Activated CD8-positive, alpha-beta memory T cell treated with anti-CD3 and anti-CD28 coated beads, Interleukin-2, amount 50 U/mL, for 4 hours (primary cell): ENCODE results near the gene EEF1AKMT4.

Experiments
- DNase-seq: peaks from one replicate; pipeline ENCODE4 v3.0.0-alpha.2; 2020

Gene EEF1AKMT4

DNA sequence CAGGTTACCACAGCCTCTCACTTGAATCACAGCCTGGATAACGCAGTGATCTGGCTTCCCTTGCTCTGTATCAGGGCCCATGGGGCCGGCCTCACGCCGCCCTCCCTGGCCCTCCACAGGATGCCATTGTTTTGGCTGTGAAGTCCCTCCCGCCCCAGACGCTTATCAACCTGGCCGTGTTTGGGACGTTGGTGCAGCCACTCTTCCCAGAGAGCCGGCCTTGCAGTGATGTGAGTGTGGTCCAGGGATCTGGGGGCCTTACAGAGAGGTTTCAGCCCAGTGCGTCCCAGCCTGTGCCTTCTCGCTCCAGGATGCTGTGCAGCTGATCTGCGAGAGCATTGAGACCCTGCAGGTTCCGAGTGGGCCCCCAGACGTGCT is 13.4 kb upstream of the EEF1AKMT4 start:
- no peak for DNase-seq

DNA sequence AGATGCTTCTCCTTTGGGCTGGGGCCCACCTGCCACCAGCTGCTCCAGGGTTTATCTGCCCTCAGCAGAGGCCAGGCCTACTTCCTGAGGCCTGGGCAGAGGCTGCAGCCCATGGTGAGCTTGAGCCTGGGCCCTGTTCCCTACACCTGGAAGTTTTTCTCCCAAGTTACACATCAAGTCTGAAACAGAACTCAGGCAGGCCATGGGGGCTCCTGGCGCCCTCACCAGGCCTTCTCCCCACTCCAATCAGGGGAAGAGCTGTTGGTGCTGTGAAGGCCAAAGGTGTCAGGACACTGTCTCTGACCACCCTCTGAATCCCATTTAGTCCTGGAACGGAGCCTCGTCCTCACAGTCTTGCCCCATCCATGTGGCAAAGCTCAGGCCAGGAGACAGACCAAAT is 12.8 kb upstream of the EEF1AKMT4 start:
- no peak for DNase-seq

DNA sequence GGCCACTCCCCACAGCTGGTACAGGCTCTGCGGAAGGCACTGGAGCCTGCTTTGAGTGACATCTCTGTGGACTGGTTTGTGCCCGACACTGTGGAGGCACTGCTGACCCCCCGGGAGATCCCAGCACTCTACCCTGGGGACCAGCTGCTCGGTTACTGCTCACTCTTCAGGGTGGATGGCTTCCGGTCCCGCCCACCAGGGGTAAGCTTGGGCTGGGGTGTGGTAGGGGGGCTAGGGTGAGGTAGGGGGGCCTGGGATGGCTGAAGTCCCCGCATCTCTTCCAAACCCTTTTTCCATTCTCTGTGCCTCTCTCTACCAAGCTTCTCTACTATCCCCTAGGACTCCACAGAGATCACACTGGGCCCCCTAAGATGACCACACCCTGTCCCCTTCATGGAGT is 12.3 kb upstream of the EEF1AKMT4 start:
- no peak for DNase-seq

DNA sequence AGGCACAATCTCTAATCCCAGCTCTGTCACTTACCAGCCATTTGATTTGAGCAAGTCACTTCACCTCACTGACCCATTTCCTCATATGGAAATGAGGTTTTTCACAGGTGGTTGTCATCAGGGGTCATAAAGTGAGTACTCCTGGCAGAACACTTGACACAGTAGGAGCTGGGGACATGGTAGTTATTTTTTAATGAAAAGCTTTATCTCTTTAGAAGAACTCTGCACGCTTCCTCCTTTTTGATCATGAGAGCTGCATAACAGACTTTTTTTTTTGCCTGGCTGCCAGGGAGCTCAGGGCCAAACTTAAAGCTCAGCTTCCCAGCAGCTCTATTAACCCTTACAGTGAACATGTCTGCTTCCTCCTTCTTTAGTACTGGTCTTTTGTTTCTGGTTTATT is 11.7 kb upstream of the EEF1AKMT4 start:
- DNase-seq, result no peak

DNA sequence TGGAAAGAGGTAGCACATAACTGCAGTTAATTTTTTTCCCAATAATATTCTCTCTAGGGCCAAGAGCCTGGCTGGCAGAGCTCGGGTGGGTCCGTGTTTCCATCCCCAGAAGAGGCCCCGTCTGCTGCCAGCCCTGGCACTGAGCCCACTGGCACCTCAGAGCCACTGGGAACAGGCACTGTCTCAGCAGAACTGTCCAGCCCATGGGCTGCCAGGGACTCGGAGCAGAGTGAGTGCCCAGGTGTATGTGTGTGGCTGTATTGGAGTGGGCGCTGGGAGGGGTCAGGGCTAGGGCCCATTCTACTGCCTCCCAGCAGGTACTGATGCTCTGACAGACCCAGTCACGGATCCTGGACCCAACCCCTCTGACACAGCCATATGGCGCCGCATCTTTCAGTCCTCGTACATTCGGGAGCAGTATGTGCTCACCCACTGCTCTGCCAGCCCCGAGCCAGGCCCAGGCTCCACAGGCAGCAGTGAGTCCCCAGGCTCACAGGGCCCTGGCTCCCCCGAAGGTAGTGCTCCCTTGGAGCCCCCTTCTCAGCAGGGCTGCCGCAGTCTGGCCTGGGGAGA is 11.1 kb upstream of the EEF1AKMT4 start:
- no peak for DNase-seq

DNA sequence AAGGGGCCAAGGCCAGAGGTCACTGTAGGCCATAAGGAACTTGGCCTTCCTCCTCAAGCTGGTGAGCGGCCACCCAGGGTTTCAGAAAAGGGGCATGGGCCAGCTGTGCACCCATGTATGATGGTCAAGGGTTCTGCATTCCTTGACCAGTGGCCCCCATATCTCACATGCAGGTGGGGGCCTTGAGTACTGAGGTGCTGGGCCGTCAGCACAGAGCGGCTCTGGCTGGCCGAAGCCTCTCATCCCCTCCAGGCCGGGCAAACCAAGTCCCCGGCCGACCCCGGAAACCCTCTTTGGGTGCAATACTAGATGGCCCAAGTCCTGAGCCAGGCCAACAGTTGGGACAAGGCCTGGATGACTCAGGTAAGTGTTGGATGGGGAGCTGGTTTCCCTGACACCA is 10.3 kb upstream of the EEF1AKMT4 start:
- DNase-seq, result no peak

DNA sequence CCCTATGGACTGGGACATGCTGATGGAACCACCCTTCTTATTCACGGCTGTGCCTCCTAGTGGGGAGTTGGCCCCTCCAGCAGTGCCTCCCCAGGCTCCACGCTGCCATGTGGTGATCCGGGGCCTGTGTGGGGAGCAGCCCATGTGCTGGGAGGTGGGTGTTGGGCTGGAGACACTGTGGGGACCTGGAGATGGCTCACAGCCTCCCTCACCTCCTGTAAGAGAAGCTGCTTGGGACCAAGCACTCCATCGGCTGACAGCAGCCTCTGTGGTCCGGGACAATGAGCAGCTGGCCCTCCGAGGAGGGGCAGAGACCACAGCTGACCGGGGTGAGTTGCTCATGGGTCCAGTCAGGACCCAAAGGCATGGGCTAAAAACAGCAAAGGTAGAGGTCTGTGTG is 9.8 kb upstream of the EEF1AKMT4 start:
- no peak for DNase-seq

DNA sequence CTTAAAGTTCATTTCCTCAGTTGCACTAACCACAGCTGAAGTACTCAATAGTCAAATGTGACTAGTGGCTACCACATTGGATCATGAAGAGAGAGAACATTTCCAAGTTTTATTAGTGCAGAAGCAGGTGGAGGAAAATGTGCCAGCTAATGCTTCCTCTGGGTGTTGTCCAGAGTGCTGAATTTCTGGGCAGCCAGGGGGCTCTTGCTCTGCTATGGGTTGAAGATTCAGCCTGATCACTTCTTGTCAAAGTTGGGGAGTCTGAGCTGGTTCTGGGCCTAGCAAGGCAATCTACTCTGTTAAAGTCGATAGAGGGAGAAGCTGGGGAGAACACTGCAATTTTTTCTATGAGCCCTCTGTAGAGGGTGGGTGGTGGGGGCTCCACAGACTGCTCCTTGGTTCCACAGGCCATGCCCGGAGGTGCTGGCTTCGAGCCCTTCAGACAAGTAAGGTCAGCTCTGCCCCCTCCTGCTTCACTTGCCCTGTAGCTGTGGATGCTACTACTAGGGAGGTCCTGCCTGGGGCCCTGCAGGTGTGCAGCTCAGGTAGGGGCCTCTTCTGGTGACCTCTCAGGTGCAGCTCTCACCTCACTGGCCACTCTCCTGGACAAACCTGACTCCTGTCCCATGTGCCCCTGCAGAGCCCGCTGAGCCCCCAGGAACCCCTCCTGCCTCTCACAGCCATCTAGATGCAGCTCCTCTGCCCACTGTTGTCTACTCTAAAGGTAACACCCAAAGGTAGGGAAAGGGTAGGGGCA is 8.9 kb upstream of the EEF1AKMT4 start:
- no peak for DNase-seq

DNA sequence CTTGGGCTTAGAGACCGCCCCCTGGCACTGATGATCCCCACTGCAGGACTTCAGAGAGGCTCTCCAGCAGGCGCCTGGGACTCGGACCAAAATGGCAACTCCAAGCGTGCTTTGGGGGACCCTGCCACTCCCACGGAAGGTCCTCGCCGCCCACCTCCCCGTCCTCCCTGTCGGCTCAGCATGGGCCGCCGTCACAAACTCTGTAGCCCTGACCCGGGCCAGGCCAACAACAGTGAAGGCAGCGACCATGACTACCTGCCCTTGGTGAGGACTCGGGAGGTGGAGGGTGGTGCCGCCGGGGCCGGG is 8.4 kb upstream of the EEF1AKMT4 start:
- no peak for DNase-seq

DNA sequence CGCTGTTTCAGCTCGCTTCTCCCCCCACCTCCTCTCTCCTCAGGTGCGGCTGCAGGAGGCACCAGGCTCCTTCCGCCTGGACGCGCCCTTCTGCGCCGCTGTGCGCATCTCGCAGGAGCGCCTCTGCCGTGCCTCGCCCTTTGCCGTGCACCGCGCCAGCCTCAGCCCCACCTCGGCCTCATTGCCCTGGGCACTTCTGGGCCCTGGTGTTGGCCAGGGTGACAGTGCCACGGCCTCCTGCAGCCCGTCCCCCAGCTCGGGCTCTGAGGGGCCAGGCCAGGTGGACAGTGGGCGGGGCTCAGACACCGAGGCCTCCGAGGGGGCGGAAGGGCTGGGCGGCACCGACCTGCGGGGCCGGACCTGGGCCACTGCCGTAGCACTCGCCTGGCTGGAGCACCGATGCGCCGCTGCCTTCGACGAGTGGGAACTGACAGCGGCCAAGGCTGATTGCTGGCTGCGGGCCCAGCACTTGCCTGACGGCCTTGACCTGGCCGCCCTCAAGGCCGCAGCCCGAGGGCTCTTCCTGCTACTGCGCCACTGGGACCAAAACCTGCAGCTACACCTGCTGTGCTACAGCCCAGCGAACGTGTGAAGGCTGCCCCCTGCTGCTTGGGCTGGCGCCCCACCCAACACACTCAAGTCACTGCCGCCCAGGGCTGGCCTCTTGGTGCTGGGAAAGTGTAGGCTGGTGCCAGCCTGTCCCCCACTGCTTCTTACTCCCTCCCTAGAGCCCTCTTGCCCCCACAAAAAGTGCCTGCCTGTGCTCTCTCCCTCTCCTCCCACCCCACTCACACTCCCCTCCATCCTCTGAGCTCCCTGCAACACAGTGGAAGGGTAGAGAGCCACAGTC is 7.8 kb upstream of the EEF1AKMT4 start:
- peak; percentile 40 for DNase-seq

DNA sequence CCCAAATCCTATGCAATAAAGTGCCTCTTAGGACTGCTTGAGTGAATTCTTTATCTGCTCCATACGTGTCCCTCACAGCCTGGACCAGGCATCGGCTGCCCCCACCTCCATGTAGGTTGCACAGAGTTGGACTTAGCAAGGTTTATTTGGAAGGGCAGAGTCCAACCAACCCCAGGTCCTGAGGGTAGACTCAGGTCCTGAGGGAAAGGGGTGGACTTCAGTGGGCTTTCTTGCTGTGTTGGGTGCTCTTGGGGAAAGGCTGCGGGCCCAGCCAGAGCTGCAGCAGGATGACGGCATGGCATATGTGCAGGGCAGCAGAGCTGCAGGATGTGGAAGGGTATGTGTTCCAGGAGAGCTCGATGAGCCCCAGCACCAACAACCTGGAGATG is 7.2 kb upstream of the EEF1AKMT4 start:
- DNase-seq, result no peak

DNA sequence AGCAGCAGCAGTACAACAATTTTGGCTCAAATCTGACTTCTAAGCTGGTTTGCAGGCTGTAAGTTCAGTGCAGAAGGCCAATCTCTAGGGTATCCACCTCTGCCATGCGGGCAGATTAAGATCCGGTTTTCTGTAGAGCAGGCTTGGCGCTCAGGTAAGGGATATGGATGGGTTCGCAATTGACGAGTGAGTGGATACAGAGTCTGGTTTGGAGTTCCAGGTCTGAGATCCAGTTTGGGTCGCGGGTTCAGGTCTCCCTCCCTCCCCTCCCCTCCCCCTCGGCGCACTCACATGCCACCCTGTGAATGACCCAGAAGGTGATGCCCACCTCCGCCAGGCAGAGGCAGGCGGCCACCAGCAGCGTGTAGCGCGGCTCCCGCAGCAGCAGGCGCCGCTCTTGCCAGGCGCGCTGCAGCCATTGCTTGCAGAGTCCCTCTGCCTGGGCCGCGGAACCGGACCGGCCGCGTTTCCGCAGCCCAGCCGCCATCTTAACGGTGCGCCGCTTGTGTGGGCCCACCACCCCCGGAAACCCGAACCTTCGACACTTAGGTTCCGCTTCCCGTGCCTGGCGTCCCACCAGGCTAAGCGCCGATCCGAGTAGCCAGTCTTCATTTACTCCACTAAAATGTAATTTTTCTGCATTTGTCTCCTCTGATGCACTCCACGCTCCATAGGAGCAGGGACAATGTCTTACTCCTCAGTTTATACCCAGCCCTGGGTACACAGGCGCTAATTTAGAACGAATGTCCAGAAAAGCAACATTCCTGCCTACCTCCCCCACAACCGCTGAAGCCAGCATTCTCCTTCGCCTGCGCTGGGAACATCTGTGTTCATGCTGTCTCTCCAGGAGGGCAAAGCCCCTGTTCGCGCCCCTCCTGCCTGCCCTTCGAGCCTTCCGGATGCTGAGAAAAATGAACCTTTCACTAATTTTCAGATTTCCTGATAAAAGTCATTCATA is 739 bp upstream of the EEF1AKMT4 start, which contains the start of gene ALG3:
Gene ALG3 (minus strand): TSS at position 509 of the 958 bp plus-strand sequence. CDS start 22 bp downstream, at position 487.
- DNase-seq, result peak; percentile 87

DNA sequence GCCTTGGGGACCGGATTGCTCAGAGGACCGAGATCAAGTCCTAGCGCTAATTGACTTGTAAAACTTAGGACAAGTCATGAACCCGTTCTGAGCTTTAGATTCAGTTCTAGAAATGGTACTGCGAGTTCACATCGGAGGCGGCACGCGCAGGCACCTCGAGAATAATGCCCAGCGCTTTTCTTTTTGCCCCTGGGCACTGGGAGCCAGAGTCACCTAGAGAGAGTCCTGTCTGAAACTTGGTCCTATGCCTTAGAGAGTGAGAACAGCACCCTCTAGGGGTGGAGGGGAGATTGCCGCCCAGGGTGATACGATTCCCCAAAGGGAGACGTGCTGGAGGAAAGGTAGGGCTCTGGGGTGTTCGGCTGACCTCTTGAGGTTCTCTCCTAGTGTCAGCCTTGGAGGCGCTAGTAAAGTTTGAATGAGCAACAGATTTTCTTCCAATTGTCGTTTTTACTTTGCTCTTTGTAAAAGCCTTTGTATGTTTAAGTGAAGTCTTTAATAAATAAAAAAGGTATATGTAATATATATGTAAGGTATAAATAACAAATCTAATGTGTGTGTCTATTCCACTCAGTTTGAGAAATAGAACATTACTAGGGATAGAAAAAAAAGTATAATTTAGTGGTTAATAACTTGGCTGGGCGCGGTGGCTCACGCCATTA is 826 bp downstream of the EEF1AKMT4 start:
- DNase-seq, result peak; percentile 90

DNA sequence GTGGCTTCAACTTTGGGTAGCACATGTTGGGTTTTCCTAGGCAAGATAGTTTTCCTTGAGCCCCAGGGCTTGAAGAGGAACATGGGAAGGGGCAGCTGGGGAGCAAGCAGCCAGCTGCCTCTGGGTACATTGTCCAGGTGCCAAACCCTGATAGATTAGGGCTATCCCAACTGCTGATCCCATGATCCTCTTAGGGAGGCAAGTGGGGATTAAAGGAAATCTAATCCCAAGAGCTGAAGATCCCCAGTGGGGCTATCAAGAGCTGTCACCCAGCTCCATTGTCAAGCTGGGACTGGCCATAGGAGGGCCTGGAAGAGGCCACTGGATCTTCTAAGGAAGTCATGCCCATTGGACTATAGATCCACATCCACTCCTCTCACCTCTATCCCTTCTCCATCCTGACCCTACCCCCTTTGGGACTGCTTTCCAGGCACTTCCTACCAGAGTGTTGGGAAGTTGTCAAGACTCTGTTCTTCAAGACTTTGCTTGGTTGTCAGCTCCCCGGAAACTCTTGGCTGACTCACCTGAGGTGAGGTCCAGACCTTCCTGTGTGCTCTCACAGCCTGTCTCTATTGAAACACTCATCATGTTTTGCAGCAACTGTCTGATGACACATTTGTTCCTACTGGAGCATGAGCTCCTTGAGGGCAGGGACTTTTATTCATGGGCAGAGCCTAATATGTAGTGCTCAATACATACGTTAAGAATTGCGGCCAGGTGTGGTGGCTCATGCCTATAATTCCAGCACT is 6.0 kb downstream of the EEF1AKMT4 start:
- no peak for DNase-seq

DNA sequence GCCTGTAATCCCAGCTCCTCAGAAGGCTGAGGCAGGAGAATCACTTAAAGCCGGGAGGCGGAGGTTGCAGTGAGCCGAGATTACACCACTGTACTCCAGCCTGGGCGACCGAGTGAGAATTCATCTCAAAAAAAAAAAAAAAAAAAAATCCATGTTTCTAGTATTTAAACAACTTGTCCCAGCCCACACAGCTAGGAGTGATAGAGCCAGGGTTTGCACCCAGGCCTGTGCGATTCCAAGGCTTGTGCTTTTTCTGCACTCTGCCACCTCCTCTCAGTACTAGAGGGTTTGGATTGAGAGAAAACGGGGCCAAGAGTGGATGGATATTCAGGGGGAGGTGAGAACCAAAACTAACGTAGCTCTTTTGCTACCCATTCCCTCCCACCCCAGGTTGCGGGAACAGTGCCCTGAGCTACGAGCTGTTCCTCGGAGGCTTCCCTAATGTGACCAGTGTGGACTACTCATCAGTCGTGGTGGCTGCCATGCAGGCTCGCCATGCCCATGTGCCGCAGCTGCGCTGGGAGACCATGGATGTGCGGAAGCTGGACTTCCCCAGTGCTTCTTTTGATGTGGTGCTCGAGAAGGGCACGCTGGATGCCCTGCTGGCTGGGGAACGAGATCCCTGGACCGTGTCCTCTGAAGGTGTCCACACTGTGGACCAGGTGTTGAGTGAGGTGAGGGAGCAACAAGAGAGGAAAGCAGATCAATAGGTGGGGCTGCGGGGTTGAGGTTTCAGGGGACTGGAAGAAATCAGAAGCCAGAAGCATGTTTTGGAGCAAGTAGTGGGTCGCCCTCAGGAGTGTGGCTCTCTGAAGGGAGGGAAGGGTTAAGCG is 7.8 kb downstream of the EEF1AKMT4 start:
- no peak for DNase-seq

DNA sequence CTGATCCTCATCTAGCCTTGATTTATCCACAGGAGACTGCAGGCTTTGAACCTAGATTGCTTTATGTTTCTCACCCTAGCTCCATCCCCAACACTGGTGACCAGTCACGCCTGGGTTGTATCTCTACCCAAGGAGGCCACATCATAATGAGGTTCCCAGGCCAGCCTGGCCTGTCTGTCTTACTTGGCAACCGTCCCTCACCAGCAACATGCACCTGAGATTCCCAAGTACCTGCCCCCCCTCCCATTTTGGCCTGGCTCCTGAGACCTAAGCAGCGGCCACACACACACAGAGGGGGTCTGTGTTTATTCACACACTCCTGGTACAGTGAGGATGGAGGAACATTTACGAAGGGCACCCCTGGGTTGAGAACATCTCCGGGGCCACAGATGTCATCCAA is 9.5 kb downstream of the EEF1AKMT4 start:
- no peak for DNase-seq

DNA sequence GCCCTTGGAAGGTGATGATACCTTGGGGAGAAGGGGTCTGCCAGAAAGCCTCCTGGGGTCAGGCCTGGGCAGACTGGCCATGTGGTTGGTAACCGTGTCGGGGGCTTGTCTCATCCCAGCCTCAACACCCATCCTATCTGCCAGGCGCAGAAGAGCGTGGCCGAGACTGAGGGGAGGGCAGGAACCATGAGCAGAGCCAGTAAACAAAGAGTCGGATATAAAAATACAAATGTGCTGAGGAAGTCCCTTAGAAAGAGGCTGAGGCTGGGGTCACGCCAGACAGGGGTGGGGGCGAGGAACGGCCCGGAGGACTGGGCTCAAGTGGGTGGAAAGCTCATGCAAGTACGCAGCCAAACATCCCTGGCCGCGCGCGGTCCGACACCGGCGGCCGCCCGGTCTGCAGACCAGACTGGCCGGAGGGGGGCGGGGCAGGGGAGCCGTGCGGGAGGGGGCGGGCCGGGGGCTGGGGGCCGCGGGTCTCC is 10.0 kb downstream of the EEF1AKMT4 start:
- DNase-seq, result no peak

DNA sequence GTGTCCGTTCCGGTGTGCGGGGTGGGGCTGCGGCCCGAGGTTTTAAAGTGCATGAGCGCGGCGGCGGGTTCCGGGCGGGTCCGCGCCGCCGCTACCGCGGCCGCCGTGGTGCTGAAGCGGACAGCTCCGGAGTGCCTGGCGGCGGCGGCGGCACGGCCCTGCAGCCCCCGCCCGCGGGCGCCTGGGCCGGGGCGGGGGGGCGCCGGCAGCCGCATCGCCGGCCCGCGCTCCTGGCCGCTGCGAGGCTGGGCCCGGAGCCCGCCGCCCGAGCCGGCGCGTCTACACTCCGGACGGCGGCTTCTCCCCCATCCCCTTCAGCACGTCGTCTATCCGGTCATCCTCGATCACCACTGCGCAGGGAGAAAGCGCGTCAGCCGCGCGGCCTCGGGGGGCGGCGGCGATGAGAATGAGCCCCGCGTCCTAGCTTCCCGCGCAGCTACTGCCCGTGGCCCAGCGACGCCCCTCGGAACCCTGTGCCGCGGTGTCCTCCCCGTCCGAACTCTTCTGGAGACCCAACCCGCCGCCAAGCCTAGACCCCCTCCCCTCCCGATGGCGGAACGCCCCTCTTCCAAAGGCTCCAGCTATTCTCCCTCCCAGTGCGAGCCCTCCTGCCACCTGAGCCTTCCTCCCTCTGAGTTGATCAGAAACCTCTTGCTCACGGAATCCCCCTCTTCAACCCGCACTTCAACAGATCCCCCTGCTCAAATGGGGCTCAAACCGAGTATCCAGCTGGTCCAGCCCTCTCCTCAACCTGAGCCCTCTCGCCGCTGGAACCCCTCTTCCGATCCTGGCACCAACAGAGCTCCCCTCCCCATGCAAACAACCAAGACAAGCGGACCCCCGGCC is 10.6 kb downstream of the EEF1AKMT4 start:
- DNase-seq, result peak; percentile 45

DNA sequence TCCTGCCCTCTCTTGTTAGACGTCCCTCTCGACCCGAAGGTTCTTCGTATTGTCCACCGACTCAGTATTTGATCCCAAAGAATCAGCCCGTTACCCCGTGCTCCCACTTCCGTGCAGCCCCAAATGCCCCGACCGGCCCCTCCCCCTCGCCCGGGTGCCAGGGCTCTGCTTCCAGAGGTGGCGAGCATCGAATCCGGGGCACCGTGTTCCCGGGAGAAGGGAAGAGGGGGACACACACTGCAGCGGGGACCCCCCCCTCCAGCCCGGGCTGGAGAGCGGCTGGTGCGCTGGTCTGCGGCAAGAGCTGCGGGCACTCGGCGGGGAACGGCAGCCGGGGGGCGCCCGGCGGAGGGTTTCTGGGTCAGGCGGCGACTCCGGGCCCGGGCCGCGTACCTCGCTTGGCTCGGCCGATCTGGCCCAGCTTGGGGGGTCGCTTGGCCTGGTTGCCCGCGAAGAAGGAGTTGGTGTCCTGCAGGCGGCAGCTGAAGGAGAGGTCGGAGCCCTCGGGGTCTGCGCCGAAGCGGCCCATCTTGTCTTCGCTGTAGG is 11.3 kb downstream of the EEF1AKMT4 start:
- DNase-seq, result no peak
